ENCODE data around the gene SNAPC2.

GRCh38 chr19:7924241-7924640 is 4.1 kb downstream of the SNAPC2 start:
- TF ChIP-seq CTCF (IDR thresholded peaks at IDR 0.05; ENCODE audit: insufficient read depth, low read length) (no peak), POLR2AphosphoS5 (IDR thresholded peaks at IDR 0.05; ENCODE audit: low read depth) (no peak), REST (IDR thresholded peaks at IDR 0.05; ENCODE audit: insufficient replicate concordance, low read depth) (no peak), GABPA (IDR thresholded peaks at IDR 0.05; ENCODE audit: low read depth) (no peak)

Data from HL-60 (cell line).